HFFc6 (cell line): ENCODE data around the gene EPB41L2. TPM values are rescaled to one million over a fixed set of nuclear protein-coding genes. Genes with fewer than 3 reads are reported as not detected.

Experiments
- DNase-seq: peaks from one replicate; pipeline ENCODE4 v3.0.0-alpha.2; 2018
- H3K27ac Mint-ChIP-seq: 2 replicates; pipeline ENCODE4 v1.8.0; 2020; ENCODE audit warnings: mild to moderate bottlenecking, mixed read lengths
- H3K27me3 Mint-ChIP-seq: 2 replicates; pipeline ENCODE4 v1.8.0; 2021; ENCODE audit warnings: mild to moderate bottlenecking, moderate library complexity, mixed read lengths; ENCODE audit not compliant: insufficient read depth
- H3K36me3 Mint-ChIP-seq: 2 replicates; pipeline ENCODE4 v1.8.0; 2021; ENCODE audit warnings: low read depth, mixed read lengths
- H3K4me1 Mint-ChIP-seq: 2 replicates; pipeline ENCODE4 v1.8.0; 2020; ENCODE audit warnings: low read depth, mixed read lengths
- H3K4me3 Mint-ChIP-seq: 2 replicates; pipeline ENCODE4 v1.8.0; 2020; ENCODE audit warnings: mild to moderate bottlenecking, moderate library complexity, mixed read lengths
- H3K9me3 Mint-ChIP-seq: 2 replicates; pipeline ENCODE4 v1.8.0; 2020; ENCODE audit warnings: mild to moderate bottlenecking, mixed read lengths
- CTCF ChIP-seq: fragments of 200-600 bp; sonication (generic); IDR thresholded peaks from 2 replicates; pipeline ENCODE4 v1.5.0; 2021; ENCODE audit warnings: antibody characterized with exemption, mild to moderate bottlenecking
- total RNA-seq, 6 experiments: library from RNA; stranded (reverse); fragmentation: NEBNext Ultra II Directional; extraction: Animal tissue kit (Norgen Biotek cat#: 25700); gene quantifications; 2 replicates in 1 of 6; 3 replicates in 5 of 6; pipeline ENCODE4 v1.2.3, GENCODE V29; 2021

The EPB41L2 gene
- total RNA-seq, 6 experiments from 2014 or later, result 39.3 to 73.8 (median 60.7) TPM

- Mint-ChIP-seq H3K4me3 (no peak overlapping the region), H3K4me1 (peaks cover 25% of the 10 kb centered on the region), H3K27me3 (peaks cover 4% of the 10 kb centered on the region; the same call in 1 of the 2 replicates), H3K36me3 (peaks cover 9% of the 10 kb centered on the region), H3K27ac (no peak overlapping the region), H3K9me3 (peaks cover 13% of the 10 kb centered on the region)
- DNase-seq, result no peak
- TF ChIP-seq CTCF, result no peak
These were observed 20.6 kb upstream of the EPB41L2 start for GRCh38 chr6:131083687-131084086.

- no peak overlapping the region for H3K27ac Mint-ChIP-seq
- no peak overlapping the region for H3K4me3 Mint-ChIP-seq
- no peak for TF ChIP-seq CTCF
- no peaks in the 10 kb centered on the region for H3K27me3 Mint-ChIP-seq
- DNase-seq, result no peak
- H3K36me3 Mint-ChIP-seq, result peaks cover 5% of the 10 kb centered on the region
- H3K9me3 Mint-ChIP-seq, result peaks cover 10% of the 10 kb centered on the region
- peaks cover 25% of the 10 kb centered on the region for H3K4me1 Mint-ChIP-seq
These were observed 19.3 kb upstream of the EPB41L2 start for GRCh38 chr6:131082335-131082734.

DNA sequence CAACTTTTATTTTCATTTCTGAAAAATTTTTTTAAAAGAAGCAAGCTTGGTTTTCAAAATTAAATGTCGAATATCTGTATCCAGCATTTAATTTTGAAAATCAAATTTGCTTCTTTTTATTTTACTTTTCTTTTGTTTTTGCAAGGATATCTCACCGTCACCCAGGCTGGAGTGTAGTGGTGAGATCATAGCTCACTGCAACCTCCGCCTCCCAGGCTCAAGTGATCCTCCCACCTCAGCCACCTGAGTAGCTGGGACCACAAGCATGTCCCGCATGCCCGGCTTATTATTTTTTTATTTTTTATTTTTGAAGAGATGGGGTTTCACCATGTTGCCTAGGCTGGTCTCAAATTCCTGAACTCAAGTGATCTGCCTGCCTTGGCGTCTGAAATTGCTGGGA is 17.0 kb upstream of the EPB41L2 start:
- no peaks in the 10 kb centered on the region for H3K36me3 Mint-ChIP-seq
- no peak overlapping the region for H3K27ac Mint-ChIP-seq
- TF ChIP-seq CTCF, result no peak
- no peak overlapping the region for H3K4me3 Mint-ChIP-seq
- H3K9me3 Mint-ChIP-seq, result no peaks in the 10 kb centered on the region
- peaks cover 18% of the 10 kb centered on the region for H3K4me1 Mint-ChIP-seq
- H3K27me3 Mint-ChIP-seq, result no peaks in the 10 kb centered on the region; the same call in 1 of the 2 replicates
- DNase-seq, result no peak

GRCh38 chr6:131073577-131073976 is 10.5 kb upstream of the EPB41L2 start:
- no peaks in the 10 kb centered on the region for H3K9me3 Mint-ChIP-seq
- H3K4me3 Mint-ChIP-seq, result no peak overlapping the region
- TF ChIP-seq CTCF, result no peak
- H3K27me3 Mint-ChIP-seq, result peaks cover 2% of the 10 kb centered on the region
- no peaks in the 10 kb centered on the region for H3K4me1 Mint-ChIP-seq
- H3K36me3 Mint-ChIP-seq, result no peaks in the 10 kb centered on the region
- no peak overlapping the region for H3K27ac Mint-ChIP-seq
- DNase-seq, result no peak

- no peak for TF ChIP-seq CTCF
- DNase-seq, result no peak
- no peak overlapping the region for H3K27ac Mint-ChIP-seq
- no peaks in the 10 kb centered on the region for H3K4me1 Mint-ChIP-seq
- H3K36me3 Mint-ChIP-seq, result no peaks in the 10 kb centered on the region
- peaks cover 2% of the 10 kb centered on the region; the same call in 1 of the 2 replicates for H3K27me3 Mint-ChIP-seq
- no peaks in the 10 kb centered on the region for H3K9me3 Mint-ChIP-seq
- no peak overlapping the region for H3K4me3 Mint-ChIP-seq
These were observed 7.0 kb upstream of the EPB41L2 start for GRCh38 chr6:131070061-131070460.

DNA sequence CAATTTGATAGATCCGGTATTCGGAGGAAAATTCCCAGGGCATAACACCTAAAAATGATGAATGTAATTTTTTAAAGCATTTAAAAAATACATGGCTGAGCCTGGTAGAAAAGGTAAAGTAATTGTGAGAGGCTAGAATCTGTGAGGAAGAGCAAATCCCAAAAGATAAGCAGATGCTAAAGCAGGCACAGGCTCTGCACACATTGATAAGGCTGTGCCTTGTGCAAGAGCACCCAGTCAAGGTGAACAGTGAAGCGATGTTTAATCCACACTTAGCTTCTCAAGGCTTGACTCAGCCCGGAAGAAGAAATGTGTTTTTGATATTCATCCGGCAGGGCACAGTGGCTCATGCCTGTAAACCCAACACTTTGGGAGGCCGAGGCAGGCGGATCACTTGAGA is 5.1 kb upstream of the EPB41L2 start:
- DNase-seq, result no peak
- Mint-ChIP-seq H3K36me3 (no peaks in the 10 kb centered on the region), H3K4me3 (no peak overlapping the region), H3K27ac (no peak overlapping the region), H3K4me1 (peaks cover 9% of the 10 kb centered on the region), H3K9me3 (no peaks in the 10 kb centered on the region), H3K27me3 (no peaks in the 10 kb centered on the region)
- TF ChIP-seq CTCF, result no peak
